C4-2B (cell line): ENCODE data around the gene FAM72D.
"Not testable (repeated sequence)": the region's sequence is repeated elsewhere in the genome, so short reads cannot be mapped to it uniquely, and the experiment has no call there.

Experiments
- H3K27ac ChIP-seq: fragments of 450-650 bp; 2 replicates; pipeline ENCODE4 v1.5.1; 2017

The FAM72D gene

DNA sequence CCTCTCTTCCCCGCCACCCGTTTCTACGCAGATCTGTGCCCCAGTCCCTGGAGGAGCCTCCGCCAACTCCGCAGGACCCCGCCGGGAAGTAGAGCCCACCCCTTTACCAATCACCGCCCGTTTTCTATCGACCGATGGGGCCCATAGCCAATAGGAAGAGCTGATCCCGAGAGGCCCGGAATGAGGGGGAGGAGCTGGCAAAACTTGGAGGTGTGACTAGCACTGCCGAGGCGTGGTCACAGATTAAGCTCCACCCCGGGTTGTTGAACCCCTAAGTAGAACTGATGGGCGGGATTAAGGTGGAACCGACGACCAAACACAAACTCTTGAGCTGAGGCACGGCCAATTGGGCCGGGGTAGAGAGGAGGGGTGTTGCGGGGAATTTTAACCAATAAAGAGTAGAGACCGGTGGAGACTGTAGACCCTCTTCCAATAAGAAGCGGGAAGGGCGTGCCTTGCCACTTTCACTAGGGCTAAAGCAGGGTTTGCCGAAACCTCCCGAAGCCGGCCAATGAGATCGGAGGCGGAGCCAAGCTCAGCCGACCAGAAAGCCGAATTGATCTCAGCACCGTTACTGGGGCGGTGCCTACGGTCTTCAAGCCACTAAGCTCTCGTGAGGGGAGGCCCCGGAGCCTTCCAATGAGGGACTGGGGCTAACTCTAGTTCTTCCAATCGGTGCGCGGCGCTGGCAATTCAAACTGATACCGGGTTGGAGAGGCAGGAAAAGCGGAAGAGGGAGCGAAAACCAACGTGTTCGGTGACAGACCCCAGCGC lies at the start of gene FAM72D, which contains the start of gene SRGAP2B:
FAM72D (plus strand) TSS at position 691 of the 774 bp plus-strand sequence. CDS start 874 bp downstream, outside the sequence.
SRGAP2B (minus strand) TSS at position 45 of the 774 bp plus-strand sequence. CDS start 2,427 bp downstream, outside the sequence.
- not testable (repeated sequence) for H3K27ac ChIP-seq

DNA sequence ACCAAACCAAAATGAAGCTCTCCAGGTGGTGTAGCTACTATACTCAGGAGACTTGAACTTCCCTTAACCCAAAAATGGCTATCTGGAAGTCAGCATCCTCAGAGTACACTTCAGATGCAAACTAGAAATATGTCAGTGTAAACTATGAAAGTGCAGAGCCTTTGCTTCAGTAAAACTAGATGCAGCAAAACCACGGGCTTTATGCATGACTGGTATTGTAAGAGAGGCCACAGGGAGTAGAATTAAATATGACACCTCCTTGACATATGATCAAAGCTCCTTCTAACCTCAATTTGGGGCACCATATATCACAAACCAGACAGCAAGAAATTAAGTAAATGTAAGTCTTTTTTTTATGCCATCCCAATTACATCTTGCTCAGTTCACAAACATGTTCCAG lies 48.2 kb upstream of the FAM72D start:
- H3K27ac ChIP-seq = not testable (repeated sequence)

DNA sequence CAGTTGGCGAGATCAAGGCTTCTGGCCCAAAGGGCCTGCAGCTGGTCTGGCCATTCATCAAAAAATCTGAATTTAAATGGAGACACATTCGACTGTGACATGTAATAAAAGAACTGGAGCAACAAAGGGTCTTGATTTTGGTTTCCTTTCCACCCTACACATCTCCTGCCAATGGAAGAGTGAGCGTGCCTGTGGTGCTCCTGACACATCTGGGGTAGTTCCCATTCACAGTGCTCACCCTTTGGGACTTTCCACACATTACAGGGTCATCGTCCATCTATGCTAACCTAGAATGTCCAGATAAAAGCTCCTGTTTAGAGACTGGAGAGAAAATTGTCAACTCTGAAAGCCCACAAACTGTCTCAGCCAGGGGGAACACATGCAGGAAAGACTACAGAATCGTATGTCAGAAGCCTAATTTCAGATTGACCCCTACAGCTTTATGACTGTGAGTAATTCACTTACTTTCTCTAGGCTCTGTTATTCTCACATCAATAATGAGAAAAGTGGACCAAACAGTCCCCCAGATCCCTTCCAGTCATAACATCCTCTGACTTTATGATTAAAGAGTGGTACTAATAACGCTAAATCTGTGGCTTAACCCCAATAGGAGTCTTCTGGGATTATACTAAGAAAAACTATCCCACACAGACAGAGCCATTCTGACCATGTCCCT lies 47.5 kb upstream of the FAM72D start:
- H3K27ac ChIP-seq = not testable (repeated sequence)

GRCh38 chr1:145052019-145052776 lies 43.6 kb upstream of the FAM72D start:
- not testable (repeated sequence) for H3K27ac ChIP-seq

GRCh38 chr1:145053428-145053827 lies 42.3 kb upstream of the FAM72D start:
- not testable (repeated sequence) for H3K27ac ChIP-seq

DNA sequence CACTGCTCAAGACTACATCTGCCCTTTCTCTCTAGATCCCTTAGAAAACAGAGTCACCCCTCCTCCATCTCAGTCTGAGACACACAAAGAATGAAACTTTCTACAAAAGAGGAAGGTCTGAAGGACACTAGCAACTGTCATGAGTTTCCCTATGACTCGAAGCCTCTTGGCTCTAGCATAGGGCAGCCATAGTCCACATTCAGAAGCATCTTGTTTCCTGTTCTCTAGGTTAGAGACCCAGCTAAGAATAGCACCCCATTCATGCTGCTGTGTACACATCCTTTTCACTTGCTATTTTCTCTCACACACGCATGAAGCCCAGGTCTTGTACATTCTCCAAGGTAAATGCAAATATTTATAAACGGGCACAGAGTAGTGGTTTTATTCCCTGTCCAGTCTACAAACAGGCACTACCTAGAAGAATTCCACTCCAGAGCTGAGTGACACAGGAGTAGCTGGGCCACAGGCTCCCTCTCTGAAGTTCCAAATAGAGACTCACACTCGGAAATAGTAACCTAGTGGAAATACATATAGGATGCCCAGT lies 40.5 kb upstream of the FAM72D start:
- not testable (repeated sequence) for H3K27ac ChIP-seq

- not testable (repeated sequence) for H3K27ac ChIP-seq
Measured at GRCh38 chr1:145058184-145058583, 37.6 kb upstream of the FAM72D start.

GRCh38 chr1:145063285-145063684 lies 32.5 kb upstream of the FAM72D start:
- not testable (repeated sequence) for H3K27ac ChIP-seq

- H3K27ac ChIP-seq = not testable (repeated sequence)
Measured at GRCh38 chr1:145063941-145064648, 31.7 kb upstream of the FAM72D start.

DNA sequence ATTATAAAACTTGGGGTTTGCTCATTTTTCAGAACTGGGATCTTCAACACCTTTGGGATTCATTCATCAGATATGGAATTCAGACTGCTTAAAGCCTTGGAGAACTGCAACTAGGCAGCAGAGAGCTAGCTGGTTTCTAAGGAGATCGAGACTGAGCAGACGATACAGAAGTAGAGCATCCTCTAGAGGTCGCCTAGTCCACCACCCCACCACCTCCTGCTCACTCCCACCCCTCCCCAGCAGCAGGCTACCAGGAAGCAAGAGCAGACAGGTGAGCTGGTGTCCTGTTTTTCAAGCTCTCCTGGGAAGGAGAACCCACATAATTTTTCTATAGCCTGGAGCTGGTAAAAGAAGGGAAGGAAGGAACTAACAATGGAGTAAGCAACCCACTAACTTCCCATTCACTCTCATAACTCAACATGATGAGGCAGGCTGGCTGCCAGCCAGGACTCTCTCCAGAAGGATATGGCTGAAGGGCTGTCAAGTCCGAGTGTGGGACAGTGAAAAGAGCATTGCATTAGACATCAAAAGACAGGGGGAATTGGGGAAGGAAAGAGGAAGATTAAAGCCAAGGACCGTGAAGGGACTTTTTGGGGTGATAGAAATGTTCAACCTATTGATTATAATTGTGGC lies 30.5 kb upstream of the FAM72D start:
- not testable (repeated sequence) for H3K27ac ChIP-seq

DNA sequence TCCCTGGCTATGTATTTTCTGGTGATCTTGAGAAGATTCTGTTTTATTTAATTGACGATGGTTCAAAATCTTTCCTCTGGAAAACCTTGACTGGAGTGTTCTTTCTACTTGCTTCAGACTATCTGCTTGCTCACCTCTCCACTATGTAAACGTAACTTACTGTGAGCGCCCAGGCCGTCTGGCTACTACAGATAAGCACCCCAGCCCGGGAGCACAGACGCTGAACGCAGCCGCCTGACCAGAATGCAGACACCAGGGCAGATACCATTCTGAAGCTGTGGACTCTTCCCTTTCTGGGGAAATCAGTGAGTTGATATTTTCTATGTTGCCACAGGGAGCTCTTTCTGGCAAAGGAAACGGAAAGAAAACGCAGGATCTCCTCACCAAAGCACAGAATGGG lies 29.3 kb upstream of the FAM72D start:
- not testable (repeated sequence) for H3K27ac ChIP-seq

DNA sequence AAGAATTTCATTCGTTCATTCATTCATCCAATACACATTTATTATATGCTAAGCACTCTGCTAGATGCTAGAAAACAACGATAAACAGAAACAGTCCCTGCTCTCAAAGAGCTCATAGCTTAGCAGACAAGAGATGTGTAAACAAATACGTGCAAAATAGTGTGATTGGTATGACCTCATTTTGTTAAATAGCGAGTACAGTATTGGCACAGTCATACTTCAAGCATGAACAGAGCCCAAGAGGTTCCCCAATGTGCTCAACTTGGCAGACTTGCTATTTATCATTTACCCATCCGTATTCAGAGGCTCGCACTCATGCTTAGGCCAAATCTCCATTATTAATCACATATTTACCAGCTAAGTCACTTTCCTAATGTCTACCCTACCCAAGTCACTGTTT lies 24.2 kb upstream of the FAM72D start:
- not testable (repeated sequence) for H3K27ac ChIP-seq

- not testable (repeated sequence) for H3K27ac ChIP-seq
Measured at GRCh38 chr1:145074021-145074559, 21.7 kb upstream of the FAM72D start.

DNA sequence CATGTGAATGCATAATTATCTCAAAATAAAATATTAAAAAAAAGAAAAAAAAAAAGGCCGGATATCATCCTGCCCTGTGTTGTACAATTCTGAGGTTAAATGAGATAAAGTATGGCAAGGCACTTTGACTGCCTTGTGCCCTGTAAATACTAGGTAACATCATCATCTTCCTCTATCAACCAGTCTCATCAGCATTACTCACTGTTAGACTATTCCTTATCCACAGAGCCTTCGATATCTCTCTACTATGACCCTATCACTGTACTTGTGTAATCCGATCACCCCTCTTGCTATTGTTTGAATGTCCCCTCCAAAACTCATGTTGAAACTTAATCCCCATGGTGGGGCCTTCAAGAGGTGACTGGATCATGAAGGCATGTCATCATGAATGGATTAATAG lies 18.9 kb upstream of the FAM72D start:
- not testable (repeated sequence) for H3K27ac ChIP-seq

DNA sequence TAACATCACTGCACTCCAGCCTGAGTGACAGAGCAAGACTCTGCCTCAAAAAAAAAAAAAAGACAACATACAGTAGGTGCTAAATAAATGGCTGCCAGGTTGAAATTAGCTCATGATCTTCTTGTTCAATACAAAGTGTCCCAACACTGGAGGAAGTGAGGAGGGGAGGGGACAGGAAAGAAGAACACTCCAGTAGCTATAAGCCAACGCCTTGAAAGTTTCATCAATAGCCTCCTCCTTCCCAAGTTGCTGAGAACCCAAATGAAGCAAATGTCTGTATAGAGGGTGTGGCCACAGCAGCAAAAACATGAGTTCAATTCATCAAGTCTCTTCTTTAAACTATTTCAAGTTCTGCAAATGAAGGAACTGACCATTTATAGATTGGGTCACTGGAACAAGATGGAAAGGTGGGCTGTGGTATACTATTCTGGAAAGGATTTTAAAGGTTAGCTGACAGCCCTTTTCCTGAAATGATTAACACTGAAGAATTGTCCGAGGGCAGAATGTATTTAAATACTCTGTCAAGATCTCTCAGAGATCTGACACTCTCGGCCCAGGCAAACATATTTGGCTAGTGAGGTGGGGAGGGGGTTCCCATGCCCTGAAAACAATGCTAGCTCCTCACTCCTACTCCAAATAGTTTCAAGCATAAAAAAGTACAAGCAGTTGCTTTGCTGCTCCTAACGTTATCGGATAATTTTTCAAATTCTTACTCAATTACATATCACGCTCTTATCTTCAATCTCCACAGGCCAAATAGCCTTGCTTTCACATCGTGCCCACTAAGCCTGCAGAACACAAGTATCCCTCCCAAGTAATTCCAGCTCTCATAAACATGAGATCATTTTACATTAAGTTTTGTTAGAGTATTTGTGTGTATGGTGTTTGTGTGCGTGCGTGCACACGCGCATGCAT lies 17.6 kb upstream of the FAM72D start:
- not testable (repeated sequence) for H3K27ac ChIP-seq

DNA sequence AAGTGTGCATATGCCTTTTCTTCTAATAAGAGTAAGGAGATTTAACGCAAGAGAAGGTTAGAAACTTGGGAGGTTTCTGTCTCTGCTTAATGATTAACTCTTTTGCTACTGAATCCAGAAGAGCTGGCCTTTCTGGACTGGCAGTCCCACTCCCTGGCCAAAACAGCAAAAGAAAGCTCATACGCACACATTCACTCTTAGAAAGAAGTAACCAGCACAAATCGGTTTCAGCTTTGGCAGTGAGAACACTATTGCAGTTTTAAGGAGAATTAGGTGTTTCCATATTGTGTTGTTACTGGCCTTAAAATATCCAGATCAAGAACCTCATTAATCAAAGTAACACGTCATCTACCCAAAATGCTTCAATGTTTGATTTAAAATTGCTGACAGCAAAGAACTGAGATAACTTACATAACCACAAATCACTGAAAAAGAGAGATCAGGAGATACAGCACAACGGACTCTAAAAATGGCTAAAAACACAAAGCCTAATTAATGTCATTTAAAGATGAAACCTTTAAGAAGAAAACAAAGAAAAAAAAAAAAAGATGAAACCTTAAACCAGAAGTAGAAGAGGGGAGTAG lies 16.9 kb upstream of the FAM72D start:
- H3K27ac ChIP-seq = not testable (repeated sequence)

- H3K27ac ChIP-seq = not testable (repeated sequence)
Measured at GRCh38 chr1:145079737-145080136, 16.0 kb upstream of the FAM72D start.

GRCh38 chr1:145080193-145080592 lies 15.6 kb upstream of the FAM72D start:
- not testable (repeated sequence) for H3K27ac ChIP-seq

DNA sequence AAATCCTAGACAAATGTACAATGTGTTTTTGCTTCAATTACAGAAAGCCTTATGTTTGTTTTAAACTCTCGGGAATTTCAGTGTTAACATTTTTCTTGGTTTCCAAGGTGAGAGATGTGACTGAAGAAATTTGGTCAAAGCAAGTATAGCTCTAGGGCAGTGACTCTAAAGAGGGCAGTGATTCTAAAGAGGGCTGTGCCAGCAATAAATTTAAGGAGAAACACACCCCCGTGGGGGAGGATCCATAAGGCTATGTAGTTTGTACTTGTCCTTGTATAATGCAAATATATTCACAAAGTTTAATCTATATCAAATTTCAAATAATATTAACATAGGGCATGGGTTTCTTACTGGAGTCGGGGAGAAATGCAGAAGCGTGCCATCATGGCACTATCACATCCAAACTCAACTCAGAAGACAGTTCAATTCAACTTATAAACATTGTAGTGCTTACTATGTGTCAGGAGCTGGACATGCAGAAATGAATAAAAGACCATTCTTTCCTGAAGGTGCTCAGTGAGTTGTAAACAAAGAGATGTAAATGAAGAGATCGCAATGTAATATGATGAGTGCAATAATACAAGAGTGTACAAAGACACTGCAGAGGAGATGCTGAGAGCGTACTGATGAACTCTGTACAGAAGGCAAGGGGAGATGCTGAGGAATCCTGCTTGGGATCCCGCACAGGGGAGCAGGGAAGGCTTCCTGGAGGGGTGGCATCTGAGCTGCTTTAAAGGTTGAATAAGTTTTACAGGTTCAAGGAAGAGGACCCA lies 13.1 kb upstream of the FAM72D start:
- not testable (repeated sequence) for H3K27ac ChIP-seq
